ENCODE measurements around the gene SHISA7.

SHISA7 gene

DNA sequence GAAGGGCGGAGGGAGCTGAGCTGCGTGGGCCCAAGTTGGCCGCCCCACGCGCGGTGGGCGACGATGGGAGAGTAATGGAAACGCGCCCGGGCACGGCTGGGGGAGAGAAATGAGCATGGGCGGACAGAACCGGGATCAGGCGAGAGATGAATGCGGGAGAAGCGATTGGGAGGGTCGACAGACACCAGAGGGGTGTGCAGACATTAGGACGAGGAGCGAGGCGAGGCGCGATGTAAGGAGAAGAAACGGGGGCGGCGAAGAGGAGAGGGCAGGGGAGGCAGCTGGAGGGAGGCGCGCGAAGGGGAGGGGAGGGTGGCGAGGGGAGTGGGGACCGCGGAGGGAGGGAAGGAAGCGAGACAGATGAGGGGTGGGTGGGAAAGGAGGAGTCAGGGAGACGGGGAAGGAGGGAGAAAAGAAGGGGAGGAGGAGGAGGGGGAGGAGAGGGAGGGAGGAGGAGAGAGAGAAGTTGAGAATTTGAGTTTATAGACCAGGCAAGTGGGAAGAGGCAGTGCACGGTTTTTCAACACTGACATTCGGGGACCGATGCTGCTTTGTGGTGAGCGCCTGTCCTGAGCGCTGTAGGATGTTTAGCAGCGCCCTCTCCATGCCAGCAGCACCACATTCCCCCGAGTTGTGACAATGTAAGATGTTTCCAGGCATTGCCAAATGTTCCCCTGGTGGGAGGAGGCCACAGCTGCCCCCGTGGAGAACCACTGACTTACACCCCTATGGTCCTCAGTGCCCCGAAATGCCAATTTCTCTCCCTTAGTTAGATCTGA lies at the start of gene SHISA7:
Gene SHISA7, minus strand, starts transcription at position 256 of the 779 bp plus-strand sequence. CDS start 437 bp downstream, outside the sequence.
- DNase-seq: peak; percentile 75

DNA sequence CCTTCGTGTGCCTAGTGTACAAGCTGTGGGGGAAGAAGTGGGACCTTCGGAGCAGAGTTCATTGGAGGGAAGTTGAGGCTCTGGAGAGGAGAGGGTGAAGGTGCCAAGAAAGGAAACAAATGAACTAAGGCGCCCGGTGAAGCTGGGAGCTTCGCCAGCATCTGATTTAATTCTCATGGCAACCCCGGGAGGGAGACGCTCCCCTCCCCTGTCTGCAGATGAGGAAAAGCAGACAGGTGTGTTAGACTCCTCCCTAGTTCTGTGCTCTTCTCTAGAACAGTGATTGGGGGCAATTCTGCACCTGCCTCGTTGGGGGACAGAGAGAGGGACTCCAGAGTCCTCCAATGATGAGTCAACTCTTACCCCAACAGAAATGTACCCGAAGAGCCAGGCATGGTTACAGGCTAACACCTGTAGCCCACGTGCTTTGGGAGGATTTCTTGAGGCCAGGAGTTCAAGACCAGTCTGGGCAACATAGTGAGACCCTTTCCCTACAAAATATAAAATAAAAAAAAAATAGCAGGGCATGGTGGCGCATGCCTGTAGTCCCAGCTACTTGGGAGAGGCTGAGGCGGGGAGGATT lies 49.4 kb upstream of the SHISA7 start:
- DNase-seq: peak; percentile 9

DNA sequence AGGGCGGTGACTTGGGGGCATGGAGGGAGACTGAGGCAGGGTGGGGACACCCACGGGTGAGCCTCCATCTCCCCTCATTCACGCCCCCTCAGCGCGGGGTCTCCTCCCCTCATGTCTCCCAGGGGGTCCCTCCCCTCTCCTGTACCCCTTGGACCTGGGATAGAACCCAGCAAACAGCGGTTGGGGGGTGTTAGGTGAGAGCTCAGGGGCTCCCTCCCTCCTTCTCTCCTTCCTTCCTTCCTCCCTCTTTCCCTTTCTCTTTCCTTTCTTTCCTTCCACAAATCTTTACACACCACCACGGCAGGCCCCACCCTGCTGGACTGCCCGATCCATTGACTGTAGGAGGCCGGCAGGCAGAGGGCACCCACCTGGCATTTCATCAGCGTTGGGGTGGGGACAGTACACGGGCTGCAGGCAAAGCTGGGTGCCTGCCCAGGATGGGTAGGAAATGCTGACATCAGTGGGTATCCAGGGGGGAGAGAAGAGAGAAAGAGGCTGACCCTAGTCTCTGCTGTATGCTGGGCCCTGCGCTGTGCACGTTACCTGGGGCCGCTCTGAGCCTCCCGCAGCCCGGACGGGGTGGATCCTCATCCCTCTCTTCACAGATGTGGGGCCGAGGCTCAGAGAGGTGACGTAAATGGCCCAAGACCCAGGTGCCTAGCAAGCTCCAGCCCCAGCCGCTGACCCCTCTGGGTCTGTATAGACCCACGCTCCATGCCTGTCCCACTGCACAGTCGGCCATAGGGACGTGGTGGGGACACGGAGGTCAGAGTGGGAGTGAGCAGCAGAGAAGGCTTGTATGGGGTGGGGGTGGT lies 48.7 kb upstream of the SHISA7 start:
- no peak for DNase-seq

DNA sequence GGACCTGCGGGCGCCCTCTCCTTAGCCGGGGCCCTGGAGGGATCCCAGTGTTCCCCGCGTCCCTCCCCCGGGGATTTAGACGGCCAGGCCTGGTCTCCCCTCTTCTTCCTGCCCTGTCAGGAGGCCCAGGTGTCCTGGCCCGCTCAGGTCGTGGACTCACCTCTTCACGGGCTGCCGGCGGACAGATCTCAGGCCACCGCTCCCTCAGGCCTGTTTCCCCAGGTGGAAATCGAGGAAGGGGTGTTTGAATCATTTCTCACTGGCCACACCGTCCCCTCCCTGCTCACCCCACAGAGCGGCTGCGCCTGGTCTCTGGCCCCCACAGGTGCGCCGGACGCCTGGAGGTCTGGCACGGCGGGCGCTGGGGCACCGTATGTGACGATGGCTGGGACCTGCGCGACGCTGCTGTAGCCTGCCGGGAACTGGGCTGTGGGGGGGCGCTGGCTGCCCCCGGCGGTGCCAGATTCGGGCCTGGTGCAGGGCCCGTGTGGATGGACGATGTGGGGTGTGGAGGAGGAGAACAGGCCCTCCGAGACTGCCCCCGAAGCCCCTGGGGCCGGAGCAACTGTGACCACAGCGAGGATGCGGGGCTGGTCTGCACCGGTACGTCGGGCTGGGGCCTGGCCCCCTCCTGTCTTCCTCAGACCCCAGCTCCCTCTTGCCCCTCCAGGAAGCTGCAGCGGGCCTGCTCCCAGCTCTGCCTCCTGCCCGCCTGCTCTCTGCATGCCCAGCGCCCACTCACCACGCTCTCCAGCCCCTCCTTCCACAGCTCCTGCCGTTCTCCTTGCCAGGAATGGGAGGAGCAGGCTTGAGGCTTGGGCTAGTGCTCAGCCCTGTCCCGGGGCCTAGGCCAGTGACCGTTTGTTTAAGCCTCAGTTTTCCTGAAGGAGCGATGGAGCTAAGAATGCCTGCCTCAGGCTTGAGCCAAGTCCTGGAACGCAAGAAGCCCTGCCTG lies 47.7 kb upstream of the SHISA7 start:
- no peak for DNase-seq

DNA sequence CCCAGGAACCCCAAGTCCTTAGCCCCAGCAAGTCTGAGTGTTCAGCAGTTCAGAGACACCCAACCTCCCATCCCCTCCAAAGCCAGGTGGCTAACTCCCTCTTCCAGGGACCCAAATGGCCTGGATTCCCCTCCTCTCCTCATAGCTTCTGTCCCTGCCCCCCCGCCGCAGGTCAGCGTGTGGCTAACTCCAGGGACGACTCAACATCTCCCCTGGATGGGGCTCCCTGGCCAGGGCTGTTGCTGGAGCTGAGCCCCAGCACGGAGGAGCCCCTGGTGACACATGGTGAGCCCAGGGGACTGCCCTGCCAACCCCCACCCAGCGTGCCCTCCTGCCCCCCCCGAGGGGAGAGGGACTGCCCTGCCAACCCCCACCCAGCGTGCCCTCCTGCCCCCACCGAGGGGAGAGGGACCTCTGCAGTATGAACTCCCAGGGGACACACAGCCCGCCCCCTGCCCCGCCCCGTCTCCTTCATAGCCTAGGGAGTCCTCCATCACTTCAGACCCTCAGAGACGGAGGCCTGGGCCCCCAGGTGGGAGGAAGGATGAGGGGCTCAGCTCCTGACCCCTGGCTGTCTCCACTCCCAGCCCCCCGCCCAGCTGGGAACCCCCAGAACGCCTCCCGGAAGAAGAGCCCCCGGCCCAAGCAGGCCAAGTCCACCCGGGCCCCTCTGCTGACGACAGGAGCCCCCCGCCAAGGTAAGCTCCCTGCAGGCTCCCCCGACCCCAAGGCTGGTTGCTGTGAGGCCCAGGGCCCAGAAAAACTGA lies 46.8 kb upstream of the SHISA7 start:
- DNase-seq: no peak

DNA sequence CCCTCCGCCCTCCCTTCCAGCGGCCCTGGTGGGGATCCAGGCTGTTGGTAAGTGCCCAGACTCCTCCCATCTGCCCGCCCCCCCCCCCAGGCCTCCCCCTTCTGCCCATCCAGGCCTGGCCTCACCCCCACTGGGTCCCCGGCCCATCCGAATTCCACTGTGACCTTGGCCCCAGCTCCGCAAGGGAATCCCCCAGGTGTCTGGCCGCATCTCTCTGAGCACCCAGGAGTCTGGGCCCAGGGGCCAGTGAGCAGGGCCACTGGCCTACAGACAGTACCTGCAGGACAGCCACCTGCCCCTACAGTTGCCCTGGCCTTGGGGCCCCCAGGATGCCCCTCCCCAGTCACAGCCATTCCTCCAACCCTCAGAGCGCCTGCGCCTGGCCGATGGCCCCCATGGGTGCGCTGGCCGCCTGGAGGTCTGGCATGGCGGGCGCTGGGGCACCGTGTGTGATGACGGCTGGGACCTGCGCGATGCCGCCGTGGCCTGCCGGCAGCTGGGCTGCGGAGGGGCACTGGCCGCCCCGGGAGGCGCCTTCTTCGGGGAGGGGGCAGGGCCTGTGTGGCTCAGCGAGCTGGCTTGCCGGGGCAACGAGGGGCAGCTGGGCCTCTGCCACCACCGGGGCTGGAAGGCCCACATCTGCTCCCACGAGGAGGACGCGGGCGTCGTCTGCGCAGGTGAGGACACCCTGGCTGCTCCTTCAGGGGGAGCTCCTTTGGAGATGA lies 46.0 kb upstream of the SHISA7 start:
- DNase-seq: no peak

DNA sequence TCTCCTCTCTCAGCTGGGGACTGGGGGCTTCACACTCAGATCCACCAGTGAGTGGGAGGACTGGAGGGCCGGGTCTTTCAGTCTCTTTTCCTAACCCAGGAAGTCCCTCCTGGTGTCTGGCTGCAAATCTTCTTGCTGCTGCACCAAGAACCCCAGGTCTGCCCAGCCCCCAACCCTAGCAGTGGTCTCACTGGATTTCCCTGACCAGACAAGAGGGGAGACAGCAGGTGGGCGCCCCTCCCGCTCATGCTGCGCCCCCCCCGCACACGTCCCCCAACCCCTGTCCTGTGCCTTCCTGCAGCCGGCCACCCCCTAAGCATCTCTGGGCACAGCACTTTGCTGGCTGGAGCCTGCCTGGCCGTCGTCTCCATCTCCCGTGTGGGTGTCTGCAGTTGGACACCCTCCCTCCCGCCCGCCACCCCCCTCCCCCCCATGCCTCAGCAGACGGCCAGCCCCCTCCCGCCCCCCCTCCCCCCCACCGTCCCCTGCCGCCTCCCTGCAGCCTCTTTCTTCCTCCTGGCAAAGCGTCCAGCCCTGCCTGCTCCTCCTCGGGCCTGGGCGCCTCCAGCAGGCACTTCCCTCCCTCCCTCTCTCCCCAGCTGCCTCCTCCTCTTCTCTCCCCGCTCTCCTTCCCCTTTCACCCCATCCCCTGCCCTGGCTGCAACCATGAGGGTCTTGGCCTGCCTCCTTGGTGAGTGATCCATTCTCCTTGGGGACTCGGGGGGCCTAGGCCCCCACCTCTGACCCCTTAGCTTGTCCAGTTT lies 45.0 kb upstream of the SHISA7 start, which contains the start of gene SSC5D:
Gene SSC5D, plus strand, starts transcription at position 513 of the 764 bp plus-strand sequence. Its CDS starts 154 bp downstream, at position 667.
- no peak for DNase-seq

DNA sequence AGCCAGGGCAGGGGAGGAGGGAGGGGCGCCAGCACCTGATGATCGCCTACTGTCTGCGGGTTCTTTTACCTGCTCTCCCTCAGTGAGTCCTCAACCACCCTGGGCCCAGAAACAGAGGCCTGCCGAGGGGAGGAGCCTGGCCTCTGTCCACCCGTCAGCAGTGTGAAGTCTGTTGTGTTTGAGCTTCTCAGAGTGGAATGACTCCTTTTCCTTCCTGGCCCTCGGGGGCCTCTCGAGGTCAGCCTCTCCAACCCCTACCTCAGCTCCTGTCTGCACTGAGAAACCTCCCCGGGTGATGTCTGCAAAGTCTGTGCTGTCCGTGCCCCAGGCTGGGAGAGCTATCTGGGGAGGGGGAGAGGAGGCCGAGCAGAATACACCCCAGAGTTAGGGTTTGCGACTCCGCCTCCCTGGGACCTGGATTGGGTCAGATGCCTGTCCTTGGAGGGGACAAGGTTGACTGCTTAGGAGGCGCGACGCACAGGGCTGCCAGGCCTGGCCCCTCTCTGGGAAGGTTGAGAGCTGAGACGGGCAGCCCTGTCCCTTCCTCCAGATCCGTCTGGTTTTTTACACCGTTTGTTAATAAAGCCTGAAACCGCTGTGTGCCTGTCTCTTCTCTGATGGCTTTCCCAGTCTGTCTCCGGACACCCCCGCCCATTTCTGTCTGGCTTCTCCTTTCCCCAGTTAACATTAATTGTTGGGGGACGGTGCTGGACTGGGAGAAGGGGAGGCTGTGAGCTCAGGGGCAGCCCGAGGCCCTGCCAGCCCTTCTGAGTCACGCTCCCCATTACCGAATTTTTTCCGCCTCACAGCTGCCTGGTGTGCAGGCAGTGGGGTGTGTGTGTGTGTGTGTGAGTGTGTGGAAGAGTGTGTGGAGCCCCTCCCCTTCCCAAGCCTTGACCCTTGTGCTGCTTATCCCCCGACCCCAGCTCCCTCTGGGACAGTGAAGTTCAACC lies 44.1 kb upstream of the SHISA7 start:
- DNase-seq: no peak

DNA sequence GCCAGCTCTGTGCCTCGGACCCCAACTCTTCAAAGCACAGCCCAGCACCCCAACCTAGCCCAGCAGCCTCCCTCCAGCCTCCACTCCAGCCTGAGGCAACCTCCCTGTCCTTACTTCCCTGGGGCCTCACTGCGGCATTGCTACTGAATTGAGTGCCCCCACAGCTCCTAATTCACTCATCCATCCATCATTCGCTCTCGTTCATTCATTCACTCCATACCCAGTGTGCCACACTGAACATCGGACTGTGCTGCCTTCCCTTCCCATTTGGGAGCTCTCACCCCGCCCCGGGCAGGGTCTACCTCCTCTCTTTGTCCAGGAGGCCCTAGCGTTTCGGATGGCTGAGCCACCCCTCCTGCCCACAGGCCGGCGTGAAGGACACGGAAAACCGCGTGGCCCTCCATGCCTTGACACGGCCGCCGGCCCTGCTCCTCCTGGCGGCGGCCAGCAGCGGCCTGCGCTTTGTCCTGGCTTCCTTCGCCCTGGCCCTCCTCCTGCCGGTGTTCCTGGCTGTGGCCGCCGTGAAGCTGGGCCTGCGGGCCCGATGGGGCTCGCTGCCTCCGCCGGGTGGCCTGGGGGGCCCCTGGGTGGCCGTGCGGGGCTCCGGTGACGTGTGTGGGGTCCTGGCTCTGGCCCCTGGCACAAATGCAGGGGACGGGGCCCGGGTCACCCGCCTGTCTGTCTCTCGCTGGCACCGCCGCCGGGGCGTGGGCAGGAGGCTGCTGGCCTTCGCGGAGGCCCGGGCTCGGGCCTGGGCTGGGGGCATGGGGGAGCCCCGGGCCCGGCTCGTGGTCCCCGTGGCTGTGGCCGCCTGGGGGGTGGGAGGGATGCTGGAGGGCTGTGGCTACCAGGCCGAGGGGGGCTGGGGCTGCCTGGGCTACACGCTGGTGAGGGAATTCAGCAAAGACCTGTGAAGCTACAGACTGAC lies 43.2 kb upstream of the SHISA7 start:
- no peak for DNase-seq

DNA sequence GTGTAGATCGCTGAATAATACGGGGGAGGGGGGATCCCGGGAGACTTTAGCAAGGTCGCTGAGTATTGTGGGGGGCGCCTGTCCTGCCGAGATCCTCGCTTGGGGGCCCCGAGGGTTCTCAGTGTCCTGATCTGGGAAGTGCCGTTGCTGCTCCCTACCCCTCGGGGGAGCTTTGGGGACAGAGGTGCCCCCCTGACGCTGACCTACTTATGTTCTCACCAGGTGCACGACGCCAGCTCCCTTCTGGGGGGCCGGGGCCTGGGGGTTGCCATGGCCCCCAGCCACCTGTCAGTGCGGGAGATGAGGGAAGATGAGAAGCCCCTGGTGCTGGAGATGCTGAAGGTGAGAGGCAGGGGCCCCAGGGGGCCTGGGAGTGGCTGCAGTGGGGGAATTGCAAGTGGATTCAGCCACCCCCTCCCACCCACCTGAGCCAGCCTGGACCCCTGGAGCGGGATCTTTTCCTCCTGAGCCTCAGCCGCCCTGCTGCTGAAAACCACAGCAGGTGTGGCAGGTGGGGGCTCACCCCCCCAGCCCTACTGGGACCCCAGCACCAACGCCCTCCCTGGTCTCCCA lies 42.4 kb upstream of the SHISA7 start:
- no peak for DNase-seq

DNA sequence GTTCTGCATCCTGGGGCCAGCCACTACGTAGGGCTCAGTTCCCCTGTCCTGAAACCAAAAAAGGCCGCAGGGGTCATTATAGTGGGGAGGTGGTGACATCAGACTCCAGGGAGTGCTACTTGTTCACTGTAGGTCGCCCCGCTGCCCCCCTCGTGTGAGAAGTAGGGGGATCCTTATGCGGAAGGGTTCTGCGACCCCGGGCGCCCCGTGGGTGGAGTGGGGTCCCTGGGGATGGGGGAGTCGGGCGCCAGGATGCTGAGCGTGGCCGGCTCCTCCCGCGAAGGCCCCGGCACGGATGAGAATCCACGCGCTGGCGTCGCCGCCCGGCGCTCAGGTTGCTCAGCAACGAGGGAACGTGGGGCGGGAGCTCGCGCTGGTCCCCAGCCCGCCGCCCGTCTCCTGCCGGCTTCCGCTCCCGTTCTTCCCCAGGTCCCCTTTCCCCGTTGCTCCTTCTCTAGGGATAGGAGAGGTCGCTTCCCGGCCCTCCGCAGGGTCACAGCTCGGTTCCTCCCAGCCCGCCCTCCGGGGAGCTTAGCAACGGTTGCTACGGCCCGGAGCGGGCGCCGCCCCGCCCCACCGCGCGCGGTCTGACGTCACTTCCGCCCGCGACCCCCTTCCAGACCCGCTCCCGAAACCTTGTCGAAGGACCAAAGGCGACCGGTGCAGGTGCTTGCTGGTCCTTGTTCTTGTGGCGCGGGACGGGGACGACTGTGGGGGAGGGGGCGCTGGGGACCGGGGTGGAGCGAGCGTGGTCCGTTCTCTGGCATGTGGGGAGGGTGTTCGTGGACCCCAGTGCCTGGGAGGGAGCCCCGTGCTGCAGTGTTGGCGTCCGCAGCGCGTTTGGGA lies 41.7 kb upstream of the SHISA7 start, which contains the start of gene NAT14:
Gene NAT14, plus strand, starts transcription at position 596 of the 846 bp plus-strand sequence. CDS start 521 bp downstream, outside the sequence.
- peak; percentile 55 for DNase-seq

DNA sequence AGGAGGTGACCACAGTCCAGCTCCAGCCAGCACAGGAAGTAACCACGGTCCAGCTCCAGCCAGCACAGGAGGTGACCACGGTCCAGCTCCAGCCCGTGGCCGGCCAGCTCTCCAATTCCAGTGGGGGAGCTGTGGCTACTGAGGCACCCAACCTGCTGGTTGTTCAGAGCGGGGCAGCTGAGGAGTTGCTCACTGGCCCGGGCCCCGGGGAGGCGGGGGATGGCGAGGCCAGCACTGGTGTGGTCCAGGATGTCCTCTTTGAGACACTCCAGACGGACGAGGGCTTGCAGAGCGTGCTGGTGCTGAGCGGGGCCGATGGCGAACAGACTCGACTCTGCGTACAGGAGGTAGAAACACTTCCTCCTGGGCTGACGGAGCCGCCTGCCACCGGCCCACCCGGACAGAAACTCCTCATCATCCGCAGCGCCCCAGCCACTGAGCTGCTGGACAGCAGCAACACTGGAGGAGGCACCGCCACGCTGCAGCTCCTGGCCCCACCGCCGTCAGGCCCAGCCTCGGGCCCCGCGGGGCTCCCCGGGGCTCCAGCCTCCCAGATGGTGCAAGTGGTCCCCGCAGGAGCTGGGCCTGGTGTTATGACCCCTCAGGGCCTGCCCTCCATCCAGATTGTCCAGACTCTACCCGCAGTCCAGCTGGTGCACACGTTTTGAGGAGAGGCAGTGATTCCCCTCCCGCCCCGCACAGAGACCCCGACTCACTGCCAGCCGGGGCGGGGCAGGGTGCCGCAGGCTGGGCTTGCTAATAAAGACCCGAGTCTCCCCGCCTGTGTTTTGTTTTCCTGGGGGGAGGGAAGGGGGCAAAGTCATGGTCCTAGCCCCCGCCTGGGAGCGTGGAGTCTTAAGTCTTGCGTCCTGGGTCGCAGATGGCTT lies 40.8 kb upstream of the SHISA7 start:
- DNase-seq: no peak

DNA sequence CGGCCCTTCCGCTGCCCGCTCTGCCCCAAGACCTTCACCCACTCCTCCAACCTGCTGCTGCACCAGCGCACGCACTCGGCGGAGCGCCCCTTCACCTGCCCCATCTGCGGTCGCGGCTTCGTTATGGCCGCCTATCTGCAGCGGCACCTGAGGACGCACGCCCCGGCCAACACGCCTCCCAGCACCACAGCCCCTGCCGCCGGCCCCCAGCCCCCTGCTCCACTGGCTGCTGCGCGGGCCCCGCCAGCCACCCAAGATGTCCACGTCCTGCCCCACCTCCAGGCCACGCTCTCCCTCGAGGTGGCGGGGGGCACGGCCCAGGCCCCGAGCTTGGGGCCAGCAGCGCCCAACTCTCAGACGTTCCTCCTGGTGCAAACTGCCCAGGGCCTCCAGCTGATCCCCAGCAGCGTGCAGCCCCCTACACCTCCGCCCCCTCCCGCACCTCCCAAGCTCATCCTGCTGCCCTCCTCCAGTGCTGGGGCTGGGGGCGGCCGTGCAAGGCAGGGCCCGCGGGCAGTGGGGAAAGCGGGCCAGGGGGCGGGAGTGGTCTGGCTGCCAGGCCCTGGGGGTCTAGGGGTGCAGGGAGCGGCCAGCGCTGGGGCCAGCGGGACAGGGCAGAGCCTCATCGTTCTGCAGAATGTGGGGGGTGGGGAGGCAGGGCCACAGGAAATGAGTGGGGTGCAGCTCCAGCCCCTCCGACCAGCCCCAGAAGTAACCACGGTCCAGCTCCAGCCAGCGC lies 40.0 kb upstream of the SHISA7 start:
- no peak for DNase-seq

All from DMS79 treated with DMSO at 0.1 percent for 48 hours (cell line).